HAP-1 (cell line): ENCODE data around the gene VWA7.

ENCODE experiments used
- DNase-seq, 2 experiments: peaks; one replicate each; pipeline ENCODE4 v3.0.0-alpha.2; 2016 to 2020; ENCODE audit warnings: low spot score in 2 of 2
- H3K27me3 ChIP-seq: fragments of 250-450 bp; sonication (Bioruptor Pico); 2 replicates; pipeline ENCODE4 v1.5.1; 2020; ENCODE audit warnings: low read depth, mild to moderate bottlenecking, moderate library complexity
- H3K36me3 ChIP-seq: fragments of 250-450 bp; sonication (Bioruptor Pico); replicated peaks from 2 replicates; pipeline ENCODE4 v1.5.1; 2020; ENCODE audit warnings: mild to moderate bottlenecking
- H3K4me1 ChIP-seq: fragments of 250-450 bp; sonication (Bioruptor Pico); 2 replicates; pipeline ENCODE4 v1.5.1; 2020; ENCODE audit warnings: mild to moderate bottlenecking
- H3K4me3 ChIP-seq: fragments of 250-450 bp; sonication (Bioruptor Pico); 2 replicates; pipeline ENCODE4 v1.5.1; 2020; ENCODE audit warnings: mild to moderate bottlenecking, moderate library complexity
- H3K9me3 ChIP-seq: fragments of 250-450 bp; sonication (Bioruptor Pico); 2 replicates; pipeline ENCODE4 v1.5.1; 2020; ENCODE audit warnings: mild to moderate bottlenecking, moderate library complexity
- in situ Hi-C: fragments of 300-500 bp; cut with MboI; formaldehyde crosslinking; loops from 3 replicates; pipeline ENCODE4 v1.14.3; 2020; ENCODE audit warnings: low sequenced_read_pairs, inconsistent platforms, mixed read lengths

Gene VWA7

GRCh38 chr6:31718265-31718664, 58.9 kb downstream of the VWA7 start:
- Histone ChIP-seq H3K27me3 (no peaks in the 10 kb centered on the region), H3K4me1 (peaks cover 7% of the 10 kb centered on the region), H3K4me3 (no peak overlapping the region), H3K36me3 (no peaks in the 10 kb centered on the region), H3K9me3 (no peaks in the 10 kb centered on the region)
- in situ Hi-C loops, result no loop called here
- no peak for DNase-seq

GRCh38 chr6:31717499-31718222, 59.5 kb downstream of the VWA7 start:
- H3K9me3 ChIP-seq, result no peaks in the 10 kb centered on the region
- DNase-seq, result no peak
- no peaks in the 10 kb centered on the region for H3K36me3 ChIP-seq
- peaks cover 7% of the 10 kb centered on the region for H3K4me1 ChIP-seq
- H3K4me3 ChIP-seq, result no peak overlapping the region
- in situ Hi-C loops, result no loop called here
- H3K27me3 ChIP-seq, result no peaks in the 10 kb centered on the region
